ENCODE measurements around the gene ZNF223. TPM values are rescaled to one million over a fixed set of nuclear protein-coding genes. Genes with fewer than 3 reads are reported as not detected.

Gene ZNF223
- total RNA-seq, 1 donor from 2014 or later = 5.8 TPM

DNA sequence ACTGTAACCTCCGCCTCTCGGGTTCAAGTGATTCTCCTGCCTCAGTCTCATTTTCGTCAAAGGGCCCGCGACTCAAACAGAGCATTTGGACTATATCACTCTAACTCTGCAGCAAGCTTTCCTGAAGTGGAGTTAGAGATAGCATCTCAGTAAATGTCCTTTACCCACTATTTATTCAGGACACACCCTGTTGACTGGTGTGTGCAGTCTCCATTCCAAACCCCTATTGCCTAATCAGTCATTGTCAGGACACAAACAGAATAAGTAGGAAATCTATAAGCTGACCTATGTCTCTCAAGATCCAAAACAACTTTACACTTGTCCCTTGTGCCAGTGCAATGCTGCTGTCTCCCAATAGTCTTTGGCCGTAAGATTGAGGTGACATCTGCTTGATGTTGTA is 25.2 kb upstream of the ZNF223 start:
- peaks cover 7% of the 10 kb centered on the region for H3K36me3 ChIP-seq (ENCODE audit: control insufficient read depth, insufficient read depth, low read length)
- H3K27me3 ChIP-seq (ENCODE audit: control insufficient read depth, insufficient read depth, low read length) = no peaks in the 10 kb centered on the region
- TF ChIP-seq, protein P1, sequence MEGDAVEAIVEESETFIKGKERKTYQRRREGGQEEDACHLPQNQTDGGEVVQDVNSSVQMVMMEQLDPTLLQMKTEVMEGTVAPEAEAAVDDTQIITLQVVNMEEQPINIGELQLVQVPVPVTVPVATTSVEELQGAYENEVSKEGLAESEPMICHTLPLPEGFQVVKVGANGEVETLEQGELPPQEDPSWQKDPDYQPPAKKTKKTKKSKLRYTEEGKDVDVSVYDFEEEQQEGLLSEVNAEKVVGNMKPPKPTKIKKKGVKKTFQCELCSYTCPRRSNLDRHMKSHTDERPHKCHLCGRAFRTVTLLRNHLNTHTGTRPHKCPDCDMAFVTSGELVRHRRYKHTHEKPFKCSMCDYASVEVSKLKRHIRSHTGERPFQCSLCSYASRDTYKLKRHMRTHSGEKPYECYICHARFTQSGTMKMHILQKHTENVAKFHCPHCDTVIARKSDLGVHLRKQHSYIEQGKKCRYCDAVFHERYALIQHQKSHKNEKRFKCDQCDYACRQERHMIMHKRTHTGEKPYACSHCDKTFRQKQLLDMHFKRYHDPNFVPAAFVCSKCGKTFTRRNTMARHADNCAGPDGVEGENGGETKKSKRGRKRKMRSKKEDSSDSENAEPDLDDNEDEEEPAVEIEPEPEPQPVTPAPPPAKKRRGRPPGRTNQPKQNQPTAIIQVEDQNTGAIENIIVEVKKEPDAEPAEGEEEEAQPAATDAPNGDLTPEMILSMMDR (IDR thresholded peaks at IDR 0.05; ENCODE audit: insufficient read depth, low read length, severe bottlenecking) = no peak
- FAIRE-seq = no peak
- no peak overlapping the region for H3K4me3 ChIP-seq (ENCODE audit: low read depth, low read length)
- DNase-seq (ENCODE audit: low read depth) = no peak

DNA sequence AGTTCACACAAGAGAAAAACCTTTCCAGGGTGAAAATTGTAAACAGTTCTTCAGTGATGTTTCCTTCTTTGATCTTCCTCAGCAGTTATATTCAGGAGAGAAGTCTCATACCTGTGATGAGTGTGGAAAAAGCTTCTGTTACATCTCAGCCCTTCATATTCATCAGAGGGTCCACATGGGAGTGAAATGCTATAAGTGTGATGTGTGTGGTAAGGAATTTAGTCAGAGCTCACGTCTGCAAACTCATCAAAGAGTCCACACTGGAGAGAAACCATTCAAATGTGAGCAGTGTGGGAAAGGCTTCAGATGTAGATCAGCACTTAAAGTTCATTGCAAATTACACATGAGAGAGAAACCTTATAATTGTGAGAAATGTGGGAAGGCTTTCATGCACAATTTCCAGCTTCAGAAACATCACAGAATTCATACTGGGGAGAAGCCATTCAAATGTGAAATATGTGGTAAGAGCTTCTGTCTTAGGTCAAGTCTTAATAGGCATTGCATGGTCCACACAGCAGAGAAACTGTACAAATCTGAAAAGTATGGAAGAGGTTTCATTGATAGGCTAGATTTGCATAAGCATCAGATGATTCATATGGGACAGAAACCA is 19.7 kb upstream of the ZNF223 start:
- no peak overlapping the region for H3K4me3 ChIP-seq (ENCODE audit: low read depth, low read length)
- TF ChIP-seq, protein P1 (IDR thresholded peaks at IDR 0.05; ENCODE audit: insufficient read depth, low read length, severe bottlenecking) = no peak
- peaks cover 7% of the 10 kb centered on the region for H3K36me3 ChIP-seq (ENCODE audit: control insufficient read depth, insufficient read depth, low read length)
- no peak for FAIRE-seq
- no peaks in the 10 kb centered on the region for H3K27me3 ChIP-seq (ENCODE audit: control insufficient read depth, insufficient read depth, low read length)
- no peak for DNase-seq (ENCODE audit: low read depth)

DNA sequence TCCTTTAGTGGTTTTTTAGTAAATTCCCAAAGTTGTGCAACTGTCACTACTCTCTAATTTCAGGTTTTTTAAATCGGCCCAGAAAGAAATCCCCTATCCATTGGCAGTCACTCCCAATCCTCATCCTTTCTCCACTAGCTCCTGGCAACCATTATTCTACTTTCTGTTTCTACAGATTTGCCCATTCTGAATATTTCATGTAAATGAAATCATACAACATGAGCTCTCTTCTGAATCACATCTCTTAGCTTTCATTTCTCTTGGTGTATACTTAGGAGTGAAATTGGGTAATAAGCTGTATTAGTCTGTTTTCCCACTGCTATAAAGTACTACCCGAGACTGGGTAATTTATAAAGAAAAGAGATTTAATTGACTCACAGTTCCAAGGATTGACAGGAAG is 9.7 kb upstream of the ZNF223 start:
- H3K4me3 ChIP-seq (ENCODE audit: low read depth, low read length) = no peak overlapping the region
- H3K36me3 ChIP-seq (ENCODE audit: control insufficient read depth, insufficient read depth, low read length) = no peaks in the 10 kb centered on the region
- DNase-seq (ENCODE audit: low read depth) = no peak
- TF ChIP-seq, protein P1 (IDR thresholded peaks at IDR 0.05; ENCODE audit: insufficient read depth, low read length, severe bottlenecking) = no peak
- H3K27me3 ChIP-seq (ENCODE audit: control insufficient read depth, insufficient read depth, low read length) = no peaks in the 10 kb centered on the region
- FAIRE-seq = no peak

DNA sequence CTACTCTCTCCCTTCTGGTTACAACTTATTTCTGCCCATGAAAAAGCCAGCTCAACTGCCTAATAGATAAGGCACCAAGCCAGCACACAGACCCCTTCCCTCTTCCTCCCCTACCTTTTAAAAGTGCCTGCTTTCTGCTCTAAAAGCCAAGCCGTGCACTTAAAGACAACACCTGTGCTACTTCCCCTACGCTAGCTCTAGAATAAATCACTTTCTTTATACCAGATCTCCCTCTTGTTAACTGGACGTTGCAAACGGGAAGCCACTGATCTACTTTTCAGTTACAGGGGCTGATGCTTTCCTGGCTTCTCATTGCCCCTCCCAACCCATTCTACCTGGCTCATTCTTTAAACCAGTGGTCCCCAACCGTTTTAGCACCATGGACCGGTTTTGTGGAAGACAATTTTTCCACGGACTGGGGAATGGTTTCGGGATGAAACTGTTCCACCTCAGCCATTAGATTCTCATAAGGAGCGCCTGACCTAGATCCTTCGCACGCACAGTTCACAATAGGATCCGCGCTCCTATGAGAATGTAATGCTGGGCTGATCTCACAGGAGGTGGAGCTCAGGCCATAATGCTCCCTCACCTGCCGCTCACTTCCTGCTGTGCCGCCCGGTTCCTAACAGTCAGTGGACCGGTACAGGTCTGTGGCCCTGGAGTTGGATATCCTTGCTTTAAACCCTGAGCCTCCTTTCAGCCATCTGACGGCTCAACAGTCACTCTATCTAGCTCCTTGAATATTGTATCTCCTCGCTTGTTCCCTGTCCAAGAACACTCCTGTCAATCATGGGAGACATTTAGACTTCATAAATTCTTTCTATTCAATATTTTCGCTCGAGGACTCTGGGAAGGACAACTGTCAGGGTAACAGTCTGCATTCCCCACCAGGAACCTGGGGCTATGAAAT is 841 bp upstream of the ZNF223 start:
- TF ChIP-seq, protein P1 (IDR thresholded peaks at IDR 0.05; ENCODE audit: insufficient read depth, low read length, severe bottlenecking) = no peak
- no peaks in the 10 kb centered on the region for H3K36me3 ChIP-seq (ENCODE audit: control insufficient read depth, insufficient read depth, low read length)
- H3K4me3 ChIP-seq (ENCODE audit: low read depth, low read length) = peak overlapping the region; percentile 56
- DNase-seq (ENCODE audit: low read depth) (peak; percentile 50), FAIRE-seq (no peak)
- H3K27me3 ChIP-seq (ENCODE audit: control insufficient read depth, insufficient read depth, low read length) = no peaks in the 10 kb centered on the region

DNA sequence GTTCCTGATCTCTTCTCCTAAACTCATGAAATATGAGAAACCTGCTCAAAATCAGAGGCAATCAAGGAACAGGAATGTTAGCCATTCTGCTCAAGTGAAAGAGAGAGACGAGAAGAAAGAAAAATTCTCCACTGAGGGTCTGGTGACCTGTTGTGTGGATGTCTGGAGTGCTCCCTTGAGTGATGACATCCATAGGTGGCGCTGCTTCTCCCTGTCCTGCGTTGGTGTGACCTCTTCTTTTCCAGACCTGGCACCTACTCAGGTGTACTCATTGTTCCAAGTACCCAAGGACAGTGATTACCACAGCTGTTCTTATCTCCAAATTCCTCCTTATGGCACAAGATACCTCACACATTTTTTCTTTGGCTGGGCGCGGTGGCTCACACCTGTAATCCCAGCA is 4.0 kb downstream of the ZNF223 start:
- peaks cover 4% of the 10 kb centered on the region for H3K36me3 ChIP-seq (ENCODE audit: control insufficient read depth, insufficient read depth, low read length)
- TF ChIP-seq, protein P1 (IDR thresholded peaks at IDR 0.05; ENCODE audit: insufficient read depth, low read length, severe bottlenecking) = no peak
- DNase-seq (ENCODE audit: low read depth) (no peak), FAIRE-seq (no peak)
- no peaks in the 10 kb centered on the region for H3K27me3 ChIP-seq (ENCODE audit: control insufficient read depth, insufficient read depth, low read length)
- no peak overlapping the region for H3K4me3 ChIP-seq (ENCODE audit: low read depth, low read length)
